Choroid plexus epithelial cell (primary cell): ENCODE results near the gene KRT5.

ENCODE experiments used
- DNase-seq: peaks from one replicate; pipeline ENCODE4 v3.0.0-alpha.2; 2010; ENCODE audit warnings: low read depth
- H3K4me3 ChIP-seq: 2 replicates; pipeline ENCODE4 v1.5.1; 2011; ENCODE audit warnings: low read depth, mild to moderate bottlenecking, control low read depth, low read length, moderate library complexity
- CTCF ChIP-seq: conservative IDR thresholded peaks from 2 replicates; pipeline ENCODE4 v1.5.1; 2011; ENCODE audit warnings: low read depth, mild to moderate bottlenecking, control low read depth, inconsistent platforms, low read length, moderate library complexity

The KRT5 gene

GRCh38 chr12:52519826-52520662 is at the start of gene KRT5:
Gene KRT5, minus strand, starts transcription at chr12:52520394. Its CDS starts 98 bp downstream, at chr12:52520296.
- DNase-seq: no peak
- no peak within 1 kb of the TSS for H3K4me3 ChIP-seq
- TF ChIP-seq CTCF: no peak

- DNase-seq: no peak
- TF ChIP-seq CTCF: no peak
- H3K4me3 ChIP-seq: no peak overlapping the region
These were observed 47.9 kb upstream of the KRT5 start for GRCh38 chr12:52568111-52568510.

- DNase-seq: no peak
- no peak for TF ChIP-seq CTCF
- H3K4me3 ChIP-seq: no peak overlapping the region
These were observed 46.7 kb upstream of the KRT5 start for GRCh38 chr12:52566847-52567291.

- no peak overlapping the region for H3K4me3 ChIP-seq
These were observed 44.4 kb upstream of the KRT5 start for GRCh38 chr12:52564582-52564981.

GRCh38 chr12:52561880-52562449 is 41.8 kb upstream of the KRT5 start:
- DNase-seq: peak; percentile 15
- peak; percentile 51 for TF ChIP-seq CTCF
- H3K4me3 ChIP-seq: no peak overlapping the region

More at GRCh38 chr12:52564582-52564981, 44.4 kb upstream of the KRT5 start:
- no peak for DNase-seq
- no peak for TF ChIP-seq CTCF

- no peak for DNase-seq
- H3K4me3 ChIP-seq: no peak overlapping the region
- TF ChIP-seq CTCF: no peak
These were observed 39.8 kb upstream of the KRT5 start for GRCh38 chr12:52559979-52560378.
